ENCODE data around the gene SKP1. TPM values are rescaled to one million over a fixed set of nuclear protein-coding genes. Genes with fewer than 3 reads are reported as not detected.
A peak's percentile ranks its signal among the peaks of the same experiment; 100 is the strongest.

Gene SKP1
- total and polyA plus RNA-seq, 9 of the 15 experiments (the other 6 are each of a cell fraction or from before 2014, with no cell fraction given), result 301 to 2,109 (median 639) TPM

DNA sequence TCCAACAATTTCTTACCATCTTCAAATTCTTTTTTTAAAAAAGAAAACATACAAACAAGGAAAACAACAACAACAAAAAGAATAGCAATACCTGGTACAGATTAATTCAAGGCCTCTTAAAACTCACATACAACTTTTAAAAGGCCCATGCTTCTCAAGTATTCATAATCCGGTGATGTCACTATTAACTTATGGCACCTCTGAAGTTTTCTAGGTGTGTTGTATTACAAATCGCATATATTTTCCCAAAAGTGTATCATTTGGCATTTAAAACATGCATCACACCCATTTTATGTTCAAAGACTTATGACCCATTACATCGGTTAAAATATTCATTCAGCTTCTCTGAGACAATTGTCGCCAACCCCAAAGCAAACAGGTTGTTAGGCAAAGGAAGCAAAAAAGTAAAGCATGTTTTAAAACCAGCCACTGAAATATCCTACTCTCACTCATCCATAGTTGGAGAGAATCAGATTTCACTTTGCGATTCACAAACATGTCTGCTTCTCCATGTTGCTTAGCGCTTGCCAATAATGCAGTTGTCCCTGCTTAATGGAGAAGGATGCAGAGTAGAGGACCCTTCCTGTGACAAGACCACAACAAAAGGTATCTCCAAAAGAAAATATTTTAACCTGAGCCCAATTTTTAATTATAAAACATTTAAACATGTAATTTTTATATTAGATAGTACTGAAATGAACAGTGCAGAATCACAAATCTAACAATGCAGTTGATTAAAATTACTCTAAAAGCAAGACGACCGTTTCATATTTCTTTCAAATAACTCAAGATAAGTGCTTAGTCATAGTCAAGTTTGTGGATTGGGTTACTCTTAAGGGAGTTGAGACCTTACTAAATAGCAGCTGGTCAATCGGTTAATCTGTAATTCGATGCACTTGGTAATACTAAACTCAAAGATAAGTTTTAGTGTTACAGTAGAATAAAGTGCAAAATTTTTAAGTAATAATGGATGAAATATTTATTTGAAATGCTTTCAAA lies 1.6 kb downstream of the SKP1 start (continued):
- TF ChIP-seq ZNF609 (CRISPR knock-in tag; IDR thresholded peaks at IDR 0.05; ENCODE audit: borderline replicate concordance), result no peak

GRCh38 chr5:134171972-134172371 lies 4.8 kb downstream of the SKP1 start:
- Histone ChIP-seq H3K9me3 (replicated peaks; ENCODE audit: control insufficient read depth, insufficient read depth, low read depth, low read length) (no peaks in the 10 kb centered on the region), H3K4me2 (ENCODE audit: insufficient read depth, low read length) (no peak overlapping the region), H3K79me2 (ENCODE audit: control insufficient read depth, insufficient read depth, low read length) (peaks cover 90% of the 10 kb centered on the region), H3K4me3 (no peak overlapping the region), H2AFZ (ENCODE audit: low read depth, low read length) (no peak overlapping the region), H3K27ac (ENCODE audit: extremely low read depth, low read depth, low read length) (no peak overlapping the region), H3K9ac (ENCODE audit: insufficient read depth in 1 of 2, low read depth in 2 of 2, low read length in 2 of 2) (no peak overlapping the region), H3K9me1 (ENCODE audit: control insufficient read depth, insufficient read depth, low read length) (no peaks in the 10 kb centered on the region), H4K20me1 (replicated peaks; ENCODE audit: control insufficient read depth, insufficient read depth, low read length) (peaks cover 19% of the 10 kb centered on the region), H3K4me1 (replicated peaks in 1 of 2; ENCODE audit: control insufficient read depth in 2 of 2, insufficient read depth in 2 of 2, low read length in 2 of 2) (peaks cover 9% of the 10 kb centered on the region in 2 experiments; a peak in 4 of 5 replicates), H3K36me3 (ENCODE audit: control insufficient read depth, insufficient read depth, low read length) (peaks cover 69% of the 10 kb centered on the region), H3K27me3 (ENCODE audit: control insufficient read depth in 2 of 2, insufficient read depth in 2 of 2, low read length in 2 of 2) (no peaks in the 10 kb centered on the region)
- ChIA-PET POLR2A (interaction anchor here (1.0 kb wide), 1 partner anchor 16 kb away, joined by 3 read pairs; no protein-coding TSS in a partner anchor), CTCF (ENCODE audit: low intra/inter-chr PET ratio) (no interaction called here)
- DNase-seq (ENCODE audit: extremely low read depth in 1 of 4, low spot score in 3 of 4), result no peak
- no peak for FAIRE-seq
- TF ChIP-seq ILF3 (IDR thresholded peaks at IDR 0.05; ENCODE audit: borderline replicate concordance) (no peak), DIDO1 (tag; IDR thresholded peaks at IDR 0.05; ENCODE audit: low read depth) (no peak), YBX1 (IDR thresholded peaks at IDR 0.05) (no peak), IRF2 (CRISPR knock-in tag; IDR thresholded peaks at IDR 0.05) (no peak)
- TF ChIP-seq, protein P1, sequence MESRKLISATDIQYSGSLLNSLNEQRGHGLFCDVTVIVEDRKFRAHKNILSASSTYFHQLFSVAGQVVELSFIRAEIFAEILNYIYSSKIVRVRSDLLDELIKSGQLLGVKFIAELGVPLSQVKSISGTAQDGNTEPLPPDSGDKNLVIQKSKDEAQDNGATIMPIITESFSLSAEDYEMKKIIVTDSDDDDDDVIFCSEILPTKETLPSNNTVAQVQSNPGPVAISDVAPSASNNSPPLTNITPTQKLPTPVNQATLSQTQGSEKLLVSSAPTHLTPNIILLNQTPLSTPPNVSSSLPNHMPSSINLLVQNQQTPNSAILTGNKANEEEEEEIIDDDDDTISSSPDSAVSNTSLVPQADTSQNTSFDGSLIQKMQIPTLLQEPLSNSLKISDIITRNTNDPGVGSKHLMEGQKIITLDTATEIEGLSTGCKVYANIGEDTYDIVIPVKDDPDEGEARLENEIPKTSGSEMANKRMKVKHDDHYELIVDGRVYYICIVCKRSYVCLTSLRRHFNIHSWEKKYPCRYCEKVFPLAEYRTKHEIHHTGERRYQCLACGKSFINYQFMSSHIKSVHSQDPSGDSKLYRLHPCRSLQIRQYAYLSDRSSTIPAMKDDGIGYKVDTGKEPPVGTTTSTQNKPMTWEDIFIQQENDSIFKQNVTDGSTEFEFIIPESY (CRISPR knock-in tag; IDR thresholded peaks at IDR 0.05), result 0 out of 2 replicates have a peak, but pooled peaks have one; percentile 19
- 96% methylated on average over 4 of the region's 4 CpGs for whole genome bisulfite sequencing (ENCODE audit: insufficient coverage, low coverage, missing lambda C conversion rate)
- intact Hi-C loops (cut with micrococcal nuclease) (no loop called here), in situ Hi-C loops (cut with MboI) (no loop called here)
- no TSS peak for BruUV-seq (replicated peaks)
- ATAC-seq, result no peak

Measured in K562 (cell line).